HG03342 (cell line): ENCODE data around the gene ARHGEF33.

Experiments
- ATAC-seq: cut with Tn5 transposase; IDR thresholded peaks from one replicate; pipeline ENCODE4 v1.9.1; 2021; ENCODE audit warnings: mild to moderate bottlenecking, moderate library complexity; ENCODE audit not compliant: unreplicated experiment

The ARHGEF33 gene

GRCh38 chr2:39007875-39008504, 118.3 kb downstream of the ARHGEF33 start:
- ATAC-seq = no peak

GRCh38 chr2:39008665-39009064, 119.0 kb downstream of the ARHGEF33 start:
- no peak for ATAC-seq

- no peak for ATAC-seq
Measured at GRCh38 chr2:39013871-39014270, 124.2 kb downstream of the ARHGEF33 start.

- ATAC-seq = no peak
Measured at GRCh38 chr2:39015424-39015823, 125.7 kb downstream of the ARHGEF33 start.

- ATAC-seq = no peak
Measured at GRCh38 chr2:39017334-39017733, 127.7 kb downstream of the ARHGEF33 start.

- ATAC-seq = no peak
Measured at GRCh38 chr2:39018638-39019037, 129.0 kb downstream of the ARHGEF33 start.

GRCh38 chr2:39020383-39020782, 130.7 kb downstream of the ARHGEF33 start:
- no peak for ATAC-seq

- no peak for ATAC-seq
Measured at GRCh38 chr2:39022642-39023235, 133.1 kb downstream of the ARHGEF33 start.

GRCh38 chr2:39023649-39024048, 134.0 kb downstream of the ARHGEF33 start:
- no peak for ATAC-seq

GRCh38 chr2:39024833-39025232, 135.2 kb downstream of the ARHGEF33 start:
- ATAC-seq = no peak
